HK-2 (cell line): Measurements from ENCODE around the gene ALK.

Source experiments
- DNase-seq: peaks from one replicate; pipeline ENCODE4 v3.0.0-alpha.2; 2018; ENCODE audit not compliant: unreplicated experiment

ALK gene

GRCh38 chr2:29655391-29656086 lies 265.8 kb downstream of the ALK start:
- no peak for DNase-seq

GRCh38 chr2:29650631-29651097 lies 270.7 kb downstream of the ALK start:
- no peak for DNase-seq

- no peak for DNase-seq
These were observed 276.4 kb downstream of the ALK start for GRCh38 chr2:29644949-29645348.

GRCh38 chr2:29643196-29643595 lies 278.2 kb downstream of the ALK start:
- DNase-seq: no peak

- DNase-seq: no peak
These were observed 281.0 kb downstream of the ALK start for GRCh38 chr2:29640360-29640759.

- DNase-seq: no peak
These were observed 282.7 kb downstream of the ALK start for GRCh38 chr2:29638641-29639040.

GRCh38 chr2:29634916-29635315 lies 286.5 kb downstream of the ALK start:
- no peak for DNase-seq

GRCh38 chr2:29632018-29632417 lies 289.4 kb downstream of the ALK start:
- no peak for DNase-seq

GRCh38 chr2:29629495-29629894 lies 291.9 kb downstream of the ALK start:
- no peak for DNase-seq

GRCh38 chr2:29628862-29629261 lies 292.5 kb downstream of the ALK start:
- no peak for DNase-seq

- DNase-seq: no peak
These were observed 293.2 kb downstream of the ALK start for GRCh38 chr2:29628108-29628745.

- no peak for DNase-seq
These were observed 294.1 kb downstream of the ALK start for GRCh38 chr2:29627279-29627711.

GRCh38 chr2:29620890-29621289 lies 300.5 kb downstream of the ALK start:
- no peak for DNase-seq

GRCh38 chr2:29619689-29620088 lies 301.7 kb downstream of the ALK start:
- DNase-seq: no peak

- no peak for DNase-seq
These were observed 303.4 kb downstream of the ALK start for GRCh38 chr2:29618024-29618423.

- no peak for DNase-seq
These were observed 304.0 kb downstream of the ALK start for GRCh38 chr2:29617351-29617750.

- DNase-seq: no peak
These were observed 304.8 kb downstream of the ALK start for GRCh38 chr2:29616569-29616968.

GRCh38 chr2:29615841-29616240 lies 305.5 kb downstream of the ALK start:
- DNase-seq: no peak

- DNase-seq: no peak
These were observed 306.2 kb downstream of the ALK start for GRCh38 chr2:29615183-29615582.

- DNase-seq: no peak
These were observed 307.0 kb downstream of the ALK start for GRCh38 chr2:29614295-29614830.

- no peak for DNase-seq
These were observed 307.6 kb downstream of the ALK start for GRCh38 chr2:29613792-29614266.

- DNase-seq: no peak
These were observed 308.3 kb downstream of the ALK start for GRCh38 chr2:29613067-29613466.

GRCh38 chr2:29612568-29612967 lies 308.8 kb downstream of the ALK start:
- DNase-seq: no peak
